DMS79 (cell line): ENCODE measurements around the gene ABCC11.
"Not testable (repeated sequence)": the region's sequence is repeated elsewhere in the genome, so short reads cannot be mapped to it uniquely, and the experiment has no call there.

ENCODE experiments used
- DNase-seq: peaks from one replicate; lab custom pipeline; 2025; lab: John Stamatoyannopoulos, UW

ABCC11 gene

DNA sequence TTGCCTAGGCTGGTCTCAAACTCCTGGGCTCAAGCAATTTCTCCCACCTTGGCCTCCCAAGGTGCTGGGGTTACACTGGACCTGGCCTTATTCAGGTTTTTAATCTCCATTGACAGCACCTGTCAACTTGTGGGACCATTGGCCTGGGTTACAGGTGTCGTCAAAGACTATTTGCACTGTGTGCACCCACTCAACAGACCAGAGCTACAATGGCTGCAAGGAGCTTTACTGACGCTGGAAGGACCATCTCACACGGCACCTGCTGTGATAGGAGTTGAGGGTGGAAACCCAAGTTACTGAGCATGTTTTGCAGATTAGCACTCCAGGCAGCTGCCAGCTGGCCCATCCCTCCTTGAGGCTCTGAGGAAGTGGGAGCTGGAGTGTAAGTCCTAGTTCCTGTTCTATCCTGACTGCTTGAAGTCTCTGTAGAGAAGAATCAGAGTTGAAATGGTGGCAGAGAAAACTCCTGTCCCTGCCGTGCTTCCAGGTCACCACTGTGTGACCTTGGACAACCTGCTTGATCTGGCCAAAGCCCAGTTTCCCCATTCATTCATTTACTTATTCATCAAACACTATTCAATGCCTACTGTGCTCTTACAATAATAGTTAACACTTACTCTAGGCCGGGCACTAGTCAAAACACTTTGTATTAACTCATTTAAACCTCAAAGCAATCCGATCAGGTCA is 45.7 kb downstream of the ABCC11 start:
- no peak for DNase-seq

- no peak for DNase-seq
These were observed 50.0 kb downstream of the ABCC11 start for GRCh38 chr16:48197294-48197693.

DNA sequence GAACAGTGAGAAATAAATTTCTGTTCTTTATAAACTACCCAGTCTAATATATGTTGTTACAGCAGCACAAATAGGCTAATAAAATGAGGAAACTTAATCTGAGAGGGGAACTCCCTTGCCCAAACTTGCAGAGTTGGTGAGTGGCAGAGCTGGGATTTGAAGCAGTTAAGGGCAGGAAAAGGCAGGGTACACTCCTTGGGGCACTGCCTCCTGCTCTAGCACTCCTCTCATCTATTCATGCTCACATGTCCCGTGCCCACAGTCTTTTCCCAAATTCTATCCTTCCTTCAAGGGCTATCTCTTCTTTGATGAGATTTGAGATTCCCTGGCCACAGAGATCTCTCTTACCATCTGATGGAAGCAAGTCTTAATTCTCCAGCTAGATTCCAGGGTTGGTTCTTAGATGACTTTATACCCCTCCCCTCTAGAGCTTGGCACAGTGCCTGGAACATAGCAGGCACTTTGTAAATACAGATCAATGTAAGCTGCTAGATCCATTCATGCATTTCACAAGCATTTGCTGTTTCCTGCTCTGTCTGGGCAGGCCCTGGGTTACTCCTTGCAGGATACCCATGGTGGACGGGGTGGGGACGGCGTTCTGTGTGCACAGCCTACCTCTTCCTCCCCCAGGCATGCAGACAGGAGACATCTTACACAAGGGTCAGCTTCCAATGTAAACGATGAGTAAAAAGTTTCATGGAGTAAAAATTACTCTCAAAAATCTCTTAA is 52.3 kb downstream of the ABCC11 start:
- DNase-seq, result peak; percentile 58

DNA sequence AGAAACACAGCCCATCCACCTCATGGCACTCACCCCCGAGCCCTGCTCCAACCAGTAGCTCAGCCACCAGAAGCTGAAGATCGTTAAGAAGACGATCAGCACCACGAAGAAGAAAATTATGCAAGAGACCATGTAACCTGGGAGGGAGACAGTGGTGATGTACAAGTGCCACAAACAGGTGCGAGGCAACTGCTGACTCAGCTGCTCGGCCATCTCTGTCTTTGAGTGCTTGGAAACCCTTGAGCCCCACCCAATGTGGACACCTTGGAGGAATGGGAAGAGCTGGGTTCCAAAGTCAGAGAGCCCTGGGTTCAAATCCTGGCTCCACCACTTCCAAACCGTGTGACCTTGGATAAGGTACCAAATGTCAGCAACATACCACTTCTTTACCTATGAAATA is 53.5 kb downstream of the ABCC11 start:
- no peak for DNase-seq

DNA sequence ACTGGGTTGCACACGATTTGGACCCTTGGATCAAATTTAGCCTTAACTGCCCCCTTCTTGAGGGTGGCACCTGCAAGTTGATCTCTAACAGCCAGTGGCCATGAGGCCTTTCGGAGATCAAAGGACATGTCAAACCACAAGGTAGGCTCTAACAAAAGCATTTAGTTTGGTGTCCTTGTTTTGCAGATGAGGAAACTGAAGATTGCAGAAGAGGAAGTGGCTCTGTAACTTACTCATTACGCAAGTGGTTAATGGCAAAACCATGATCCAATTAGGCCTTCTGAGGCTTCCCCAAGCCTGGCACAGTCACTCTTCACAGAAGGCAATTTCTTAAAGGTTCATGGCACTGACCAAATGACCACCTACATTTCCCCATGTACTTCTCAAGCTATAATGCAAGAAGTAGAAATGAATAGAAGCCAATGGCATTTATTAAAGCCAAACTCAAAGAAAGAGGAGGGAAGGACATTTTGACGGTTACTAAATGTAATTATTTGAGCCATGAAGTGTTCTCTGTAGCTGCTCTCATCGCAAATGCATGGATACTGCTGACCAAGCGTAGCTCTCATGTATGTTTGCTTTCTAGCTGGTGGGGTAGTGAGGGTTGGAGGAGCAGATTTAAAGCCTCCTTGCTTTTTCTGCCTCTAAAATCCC is 58.8 kb downstream of the ABCC11 start:
- DNase-seq, result no peak

DNA sequence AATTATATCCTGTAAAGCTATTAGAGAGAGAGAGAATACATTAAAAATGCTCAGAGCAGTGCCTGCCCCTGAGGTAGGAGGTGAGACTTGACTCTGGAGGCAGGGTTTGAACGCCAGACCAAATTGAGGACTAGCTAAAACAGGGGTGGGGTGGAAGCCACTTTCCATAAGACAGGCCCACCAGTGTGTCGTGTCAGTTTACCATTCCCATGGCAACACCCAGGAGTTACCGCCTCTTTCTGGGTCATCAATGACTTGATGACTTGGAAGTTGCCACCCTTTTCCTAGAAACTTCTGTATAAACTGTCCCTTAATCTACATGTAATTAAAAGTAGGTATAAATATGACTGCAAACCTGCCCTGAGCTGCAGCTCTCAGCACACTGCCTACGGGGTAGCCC is 59.6 kb downstream of the ABCC11 start:
- no peak for DNase-seq

DNA sequence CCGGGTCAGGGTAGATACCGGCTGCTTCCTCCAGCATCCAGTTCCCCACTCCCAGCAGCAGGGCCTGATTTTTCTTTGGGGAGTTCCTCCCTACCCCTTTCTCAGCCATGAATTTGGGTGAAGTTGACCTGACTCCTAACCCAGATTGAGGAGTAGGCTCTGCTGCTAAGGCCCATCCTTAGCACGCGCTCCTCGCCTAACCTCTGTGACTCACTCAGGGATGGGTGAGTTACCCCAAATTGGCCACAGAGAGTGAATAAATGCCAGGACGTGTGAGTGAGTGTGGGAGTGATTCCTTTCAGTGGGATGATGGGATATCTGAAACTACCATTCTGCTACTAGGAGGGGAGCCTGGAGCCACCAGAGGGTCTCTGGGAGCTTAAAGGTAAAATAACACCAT is 62.7 kb downstream of the ABCC11 start:
- DNase-seq, result no peak

- DNase-seq, result peak; percentile 86
These were observed 64.3 kb downstream of the ABCC11 start for GRCh38 chr16:48182979-48183537.

GRCh38 chr16:48181746-48182520 is 65.4 kb downstream of the ABCC11 start:
- DNase-seq, result not testable (repeated sequence)

GRCh38 chr16:48180868-48181480 is 66.4 kb downstream of the ABCC11 start:
- DNase-seq, result no peak

GRCh38 chr16:48176635-48177408 is 70.5 kb downstream of the ABCC11 start:
- no peak for DNase-seq

- no peak for DNase-seq
These were observed 73.5 kb downstream of the ABCC11 start for GRCh38 chr16:48173889-48174288.

DNA sequence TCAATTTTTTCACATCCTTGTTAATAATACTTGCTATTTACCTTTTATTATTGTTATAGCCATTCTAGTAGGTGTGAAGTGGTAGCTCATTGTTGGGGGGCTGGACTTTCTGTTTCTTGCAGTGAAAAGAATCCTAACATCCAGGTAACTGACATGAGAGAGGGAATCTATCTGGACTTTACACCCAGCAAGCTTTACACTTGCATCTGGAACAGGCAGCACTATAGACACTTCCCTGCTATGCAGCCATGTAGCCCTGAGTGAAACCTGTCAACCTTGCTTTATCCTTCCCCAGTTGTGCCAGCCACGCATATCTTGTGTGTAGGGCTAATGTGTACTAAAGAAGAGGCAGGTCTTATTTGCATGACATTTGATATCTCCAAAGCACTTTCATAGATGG is 74.7 kb downstream of the ABCC11 start:
- no peak for DNase-seq

- DNase-seq, result no peak
These were observed 77.4 kb downstream of the ABCC11 start for GRCh38 chr16:48169896-48170295.

DNA sequence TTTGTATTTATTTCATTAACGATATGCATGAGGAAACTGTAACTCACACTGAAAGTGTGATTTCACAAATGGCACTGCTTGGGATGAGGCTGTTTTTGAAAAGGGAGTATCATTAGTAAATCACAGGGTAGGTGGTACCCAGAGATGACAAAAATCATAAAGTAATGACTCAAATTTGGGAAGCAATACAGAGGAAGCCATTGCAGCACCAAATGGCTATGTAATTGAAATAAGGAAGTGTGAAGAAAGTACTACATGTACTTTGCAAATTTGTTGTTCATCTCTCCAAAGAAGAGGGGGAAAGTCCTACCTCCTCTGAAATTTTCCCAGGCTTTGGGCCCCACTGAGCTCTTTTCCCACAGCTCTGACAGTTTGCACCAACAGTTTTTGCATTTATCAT is 79.3 kb downstream of the ABCC11 start:
- no peak for DNase-seq

DNA sequence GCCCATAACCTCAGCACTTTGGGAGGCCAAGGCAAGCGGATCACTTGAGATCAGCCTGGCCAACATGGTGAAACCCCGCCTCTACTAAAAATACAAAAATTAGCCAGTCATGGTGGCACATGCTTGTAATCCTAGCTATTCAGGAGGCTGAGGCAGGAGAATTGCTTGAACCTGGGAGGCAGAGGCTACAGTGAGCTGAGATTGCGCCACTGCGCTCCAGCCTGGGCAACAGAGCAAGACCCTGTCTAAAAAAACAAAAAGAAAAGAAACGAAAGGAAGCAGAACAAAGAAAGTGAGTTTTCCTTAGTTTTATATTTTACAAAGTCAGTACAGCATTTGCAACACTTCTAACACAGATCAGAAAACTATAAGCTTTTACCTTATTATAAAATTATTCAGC is 80.7 kb downstream of the ABCC11 start:
- not testable (repeated sequence) for DNase-seq

DNA sequence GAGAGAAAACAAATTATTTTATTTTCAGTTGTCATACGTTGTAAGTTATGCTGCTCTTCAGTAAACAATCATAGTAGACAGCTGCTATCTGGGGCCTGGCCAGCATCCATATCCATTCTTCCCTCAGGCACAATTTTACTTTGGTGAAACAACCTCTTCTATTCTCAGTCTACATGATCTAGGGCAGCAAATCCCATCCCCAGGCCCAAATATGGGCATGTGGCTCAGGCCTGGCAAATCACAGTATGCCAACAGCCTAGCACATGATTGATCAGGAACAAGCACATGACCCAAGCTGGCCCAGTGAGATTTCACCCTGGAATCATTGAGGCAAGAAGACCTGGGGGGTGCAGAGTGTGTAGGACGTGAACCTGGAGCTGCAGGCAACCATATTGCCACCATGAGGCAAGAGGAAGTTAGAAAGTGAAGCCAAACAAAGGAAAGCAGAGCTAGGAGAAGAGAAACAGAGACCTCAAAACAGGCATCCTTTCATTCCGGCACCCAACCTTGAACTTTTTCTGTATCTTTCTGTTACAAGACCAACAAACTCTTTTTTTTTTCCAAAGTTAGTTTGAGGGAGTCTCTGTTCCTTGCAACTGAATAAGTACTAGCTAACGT is 81.3 kb downstream of the ABCC11 start:
- no peak for DNase-seq

- no peak for DNase-seq
These were observed 82.2 kb downstream of the ABCC11 start for GRCh38 chr16:48164907-48165715.

DNA sequence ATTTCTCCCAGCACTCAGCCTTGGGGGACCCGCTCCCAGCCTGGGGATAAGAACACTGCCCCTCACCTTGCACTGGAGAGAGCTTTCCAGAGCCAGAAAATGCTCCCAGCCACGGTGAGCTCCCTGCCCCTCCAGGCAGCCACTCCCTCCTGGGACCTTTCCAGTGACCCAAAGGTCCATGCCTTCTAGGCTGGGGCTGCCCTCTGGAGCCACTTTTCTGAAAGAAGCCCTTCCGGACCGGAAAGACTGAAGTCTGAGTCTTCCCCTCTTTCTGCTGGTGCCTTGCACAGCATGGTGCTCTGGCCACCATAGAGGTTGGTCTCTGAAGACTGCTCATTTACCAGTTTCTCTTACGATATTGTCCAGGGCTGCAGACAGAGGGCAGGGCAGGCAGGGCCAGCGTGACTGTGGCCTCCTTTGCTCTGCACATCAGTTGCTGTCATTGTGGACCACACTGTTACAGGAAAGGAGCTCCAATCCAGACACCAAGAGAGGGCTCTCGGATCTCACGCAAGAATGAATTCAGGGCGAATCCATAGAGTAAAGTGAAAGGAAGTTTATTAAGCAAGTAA is 84.4 kb downstream of the ABCC11 start:
- no peak for DNase-seq
